Panc1 (cell line): Measurements from ENCODE around the gene SPHK2. TPM values are rescaled to one million over a fixed set of nuclear protein-coding genes. Genes with fewer than 3 reads are reported as not detected.

Experiments
- ATAC-seq: fragments of 200-7000 bp; cut with Tn5 transposase; 2 replicates; pipeline ENCODE4 v1.9.1; 2020; ENCODE audit warnings: mild to moderate bottlenecking, moderate library complexity
- BruUV-seq: library from RNA; stranded (reverse); fragments of 400-500 nt; replicated peaks from 2 replicates; lab custom pipeline; 2021; lab: Mats Ljungman, UMichigan
- CTCF ChIA-PET: fragments of 300-600 bp; sonication (Branson Sonifier 250); formaldehyde crosslinking; loops from one replicate; lab custom pipeline; 2022; ENCODE audit warnings: antibody characterized with exemption; lab: Charles Lee
- POLR2A ChIA-PET: fragments of 300-600 bp; sonication (Branson Sonifier 250); formaldehyde crosslinking; loops from one replicate; lab custom pipeline; 2022; ENCODE audit warnings: antibody characterized with exemption; lab: Charles Lee
- DNase-seq: peaks from one replicate; pipeline ENCODE4 v3.0.0-alpha.2; 2010; ENCODE audit warnings: low read depth, low spot score
- H3K27ac ChIP-seq: 2 replicates; pipeline ENCODE4 v1.5.1; 2011; ENCODE audit warnings: mild to moderate bottlenecking, low read length, inconsistent platforms
- H3K27me3 ChIP-seq: fragments of 200-500 bp; sonication (Bioruptor generic); 2 replicates; pipeline ENCODE4 v1.6.0; 2014; ENCODE audit warnings: low read length, inconsistent platforms; ENCODE audit not compliant: control insufficient read depth, insufficient read depth
- H3K36me3 ChIP-seq: fragments of 200-500 bp; sonication (Bioruptor generic); 2 replicates; pipeline ENCODE4 v1.5.1; 2014; ENCODE audit warnings: inconsistent platforms, mild to moderate bottlenecking, low read length, moderate library complexity; ENCODE audit not compliant: control insufficient read depth, insufficient read depth
- H3K4me1 ChIP-seq: 2 replicates; pipeline ENCODE4 v1.5.1; 2011; ENCODE audit warnings: inconsistent platforms, mild to moderate bottlenecking, low read length, moderate library complexity; ENCODE audit not compliant: control insufficient read depth, insufficient read depth
- H3K4me3 ChIP-seq, 2 experiments: 2 replicates each; pipeline ENCODE4 v1.5.1; 2011 to 2012; ENCODE audit warnings: low read depth in 2 of 2, low read length in 2 of 2, mild to moderate bottlenecking in 2 of 2, inconsistent platforms in 1 of 2, moderate library complexity in 1 of 2
- H3K9me3 ChIP-seq: fragments of 200-500 bp; sonication (Bioruptor generic); 2 replicates; pipeline ENCODE4 v1.5.1; 2014; ENCODE audit warnings: low read depth, mild to moderate bottlenecking, inconsistent platforms, low read length, moderate library complexity; ENCODE audit not compliant: control insufficient read depth, insufficient read depth
- CTCF ChIP-seq: fragments of 450-650 bp; IDR thresholded peaks from 2 replicates; pipeline ENCODE4 v1.5.1; 2017; ENCODE audit warnings: mild to moderate bottlenecking
- POLR2AphosphoS5 ChIP-seq: IDR thresholded peaks from 2 replicates; pipeline ENCODE4 v1.6.1; 2012; ENCODE audit warnings: mild to moderate bottlenecking, low read depth, low read length, moderate library complexity
- REST ChIP-seq, 2 experiments: IDR thresholded peaks; 2 replicates each; pipeline ENCODE4 v1.6.1; 2011 to 2012; ENCODE audit warnings: low read depth in 2 of 2, control low read depth in 1 of 2, low read length in 1 of 2, mild to moderate bottlenecking in 1 of 2, moderate library complexity in 1 of 2; ENCODE audit not compliant: insufficient read depth in 1 of 2
- SIN3A ChIP-seq: IDR thresholded peaks from 2 replicates; pipeline ENCODE4 v1.6.1; 2012; ENCODE audit warnings: low read depth, mild to moderate bottlenecking, low read length, moderate library complexity, borderline replicate concordance; ENCODE audit not compliant: insufficient read depth
- TCF7L2 ChIP-seq: IDR thresholded peaks from 2 replicates; pipeline ENCODE4 v1.6.1; 2011; ENCODE audit warnings: mild to moderate bottlenecking, low read depth, low read length, inconsistent platforms
- in situ Hi-C: cut with HindIII; loops from 2 replicates; pipeline ENCODE4 v1.10.0; 2016; ENCODE audit warnings: low sequenced_read_pairs, low pct_unique_long_range_greater_than_20kb
- intact Hi-C: fragments of 100-400 bp; cut with micrococcal nuclease; formaldehyde crosslinking; loops from one replicate; pipeline ENCODE4 v1.10.0; 2022; ENCODE audit not compliant: unreplicated experiment
- total RNA-seq: library from RNA; stranded (reverse); gene quantifications from one replicate; pipeline ENCODE4 v1.2.1, GENCODE V29; 2021; ENCODE audit not compliant: unreplicated experiment

The SPHK2 gene
- total RNA-seq, 1 experiment from 2014 or later, result 19.5 TPM

- Histone ChIP-seq H3K27ac (no peak overlapping the region), H3K4me1 (no peaks in the 10 kb centered on the region), H3K27me3 (no peaks in the 10 kb centered on the region), H3K4me3 (no peak overlapping the region), H3K9me3 (no peaks in the 10 kb centered on the region), H3K36me3 (no peaks in the 10 kb centered on the region)
- no TSS peak for BruUV-seq
- no peak for ATAC-seq
- CTCF ChIA-PET, result interaction anchor here (0.7 to 1.9 kb wide), 2 partner anchors 11 to 102 kb away, joined by 7 to 9 read pairs; no protein-coding TSS in a partner anchor
- in situ Hi-C loops (no loop called here), intact Hi-C loops (no loop called here)
- POLR2A ChIA-PET, result no interaction called here
- no peak for DNase-seq
- TF ChIP-seq TCF7L2 (no peak), CTCF (no peak), SIN3A (no peak), POLR2AphosphoS5 (no peak), REST (IDR thresholded peaks at IDR 0.05; ENCODE audit: insufficient read depth in 1 of 2, low read depth in 2 of 2, low read length in 1 of 2) (no peak)
Measured at GRCh38 chr19:48595171-48595570, 24.1 kb upstream of the SPHK2 start.

GRCh38 chr19:48595833-48596232, 23.5 kb upstream of the SPHK2 start:
- H3K27me3 ChIP-seq, result no peaks in the 10 kb centered on the region
- intact Hi-C loops (no loop called here), in situ Hi-C loops (no loop called here)
- DNase-seq (no peak), ATAC-seq (no peak)
- TF ChIP-seq POLR2AphosphoS5 (no peak), TCF7L2 (no peak), SIN3A (no peak), REST (IDR thresholded peaks at IDR 0.05; ENCODE audit: insufficient read depth in 1 of 2, low read depth in 2 of 2, low read length in 1 of 2) (no peak), CTCF (no peak)
- H3K36me3 ChIP-seq, result no peaks in the 10 kb centered on the region
- POLR2A ChIA-PET, result no interaction called here
- CTCF ChIA-PET, result interaction anchor here (1.9 kb wide), 1 partner anchor 11 kb away, joined by 7 read pairs; no protein-coding TSS in a partner anchor
- no peak overlapping the region for H3K4me3 ChIP-seq
- no peak overlapping the region for H3K27ac ChIP-seq
- H3K9me3 ChIP-seq, result no peaks in the 10 kb centered on the region
- no peaks in the 10 kb centered on the region for H3K4me1 ChIP-seq
- no TSS peak for BruUV-seq
